Erythroblast (primary cell): Measurements from ENCODE around the gene TRPM8.

ENCODE experiments used
- GATA1 ChIP-seq: IDR thresholded peaks from 2 replicates; pipeline ENCODE4 v1.6.1; 2011; ENCODE audit warnings: low read depth, mild to moderate bottlenecking, control low read depth, low read length, moderate library complexity
- POLR2A ChIP-seq: IDR thresholded peaks from 2 replicates; pipeline ENCODE4 v1.6.1; 2011; ENCODE audit warnings: mild to moderate bottlenecking, low read length

GRCh38 chr2:233979748-233980147, 62.6 kb downstream of the TRPM8 start:
- no peak for TF ChIP-seq POLR2A
- TF ChIP-seq GATA1 = no peak
